GM21825 (cell line): Measurements from ENCODE around the gene ZBTB9.
"Not testable (repeated sequence)": the region's sequence is repeated elsewhere in the genome, so short reads cannot be mapped to it uniquely, and the experiment has no call there.

Experiments used
- ATAC-seq: cut with Tn5 transposase; IDR thresholded peaks from one replicate; pipeline ENCODE4 v1.9.1; 2021; ENCODE audit warnings: mild to moderate bottlenecking, moderate library complexity; ENCODE audit not compliant: unreplicated experiment

Gene ZBTB9

GRCh38 chr6:33458676-33459075, 4.3 kb downstream of the ZBTB9 start:
- no peak for ATAC-seq

DNA sequence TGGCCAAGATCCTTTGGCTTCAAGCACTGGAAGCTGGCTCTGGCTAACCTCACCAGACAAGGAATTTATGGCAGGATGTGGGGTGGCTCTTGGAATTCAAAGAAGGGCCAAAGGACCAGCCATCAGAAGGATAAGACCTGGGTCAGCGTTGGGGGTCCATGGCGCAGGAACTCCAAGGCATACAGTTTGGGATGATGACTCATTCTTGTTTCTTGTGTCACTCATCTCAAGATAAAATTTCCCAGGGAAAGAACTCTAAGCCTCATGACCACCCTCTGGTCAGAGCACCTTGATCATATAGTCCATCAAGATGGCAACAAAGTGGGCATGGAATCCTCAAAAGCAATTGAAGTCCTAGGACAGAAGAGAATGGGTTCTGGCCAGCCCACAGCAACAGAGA, 4.8 kb downstream of the ZBTB9 start:
- no peak for ATAC-seq

- no peak for ATAC-seq
Measured at GRCh38 chr6:33466075-33466735, 11.8 kb downstream of the ZBTB9 start.

- no peak for ATAC-seq
Measured at GRCh38 chr6:33467091-33467490, 12.7 kb downstream of the ZBTB9 start.

DNA sequence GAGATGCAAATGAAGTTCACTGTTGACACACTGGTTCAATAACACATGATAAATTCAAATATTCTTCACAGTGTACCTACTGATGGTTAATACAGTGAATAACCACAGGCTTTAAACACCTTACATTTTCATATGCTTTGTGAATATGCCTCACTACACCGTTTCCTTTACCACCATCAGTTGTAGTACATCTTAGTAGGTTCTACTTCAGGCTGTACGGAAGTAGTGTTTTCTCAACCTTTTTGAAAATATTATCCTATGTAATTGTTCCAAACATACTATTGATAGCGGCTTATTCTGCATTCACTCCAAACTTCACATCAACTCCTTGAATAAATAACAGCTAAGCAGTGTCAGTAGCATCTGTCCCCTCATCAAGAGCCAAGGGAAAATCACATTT, 15.3 kb downstream of the ZBTB9 start:
- ATAC-seq = no peak

DNA sequence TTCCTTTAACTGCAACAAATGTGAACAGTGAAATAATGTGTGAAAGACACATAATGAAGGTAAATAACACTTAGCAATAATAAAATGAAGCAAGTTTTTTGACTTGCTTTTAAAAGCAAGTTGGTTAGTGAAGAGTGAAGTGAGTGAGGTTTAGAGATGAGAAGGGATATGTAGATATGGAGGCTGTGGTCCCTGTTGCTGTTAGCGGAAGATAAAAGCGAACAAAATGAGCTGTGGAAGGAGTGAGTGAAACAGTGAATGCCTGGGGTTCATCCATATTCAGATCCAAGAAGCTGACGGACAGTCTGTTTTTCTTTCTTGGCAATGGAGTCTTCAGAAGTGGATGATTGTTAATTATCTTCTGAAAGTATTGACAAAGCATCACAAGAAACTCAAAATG, 23.5 kb downstream of the ZBTB9 start:
- ATAC-seq = no peak

- no peak for ATAC-seq
Measured at GRCh38 chr6:33481192-33481591, 26.8 kb downstream of the ZBTB9 start.

DNA sequence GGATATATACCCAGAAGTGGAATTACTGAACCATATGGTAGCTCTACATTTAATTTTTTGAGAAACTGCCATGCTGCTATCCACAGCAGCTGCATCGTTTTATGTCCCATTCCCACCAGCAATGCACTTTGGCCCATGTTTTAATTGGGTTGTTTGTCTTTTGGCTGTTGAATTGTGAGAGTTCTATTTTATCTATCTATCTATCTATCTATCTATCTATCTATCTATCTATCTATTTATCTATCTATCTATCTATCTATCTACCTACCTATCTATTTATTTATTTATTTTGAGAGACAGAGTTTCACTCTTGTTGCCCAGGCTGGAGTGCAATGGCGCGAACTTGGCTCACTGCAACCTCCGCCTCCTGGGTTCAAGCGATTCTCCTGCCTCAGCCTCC, 28.2 kb downstream of the ZBTB9 start:
- ATAC-seq = not testable (repeated sequence)

DNA sequence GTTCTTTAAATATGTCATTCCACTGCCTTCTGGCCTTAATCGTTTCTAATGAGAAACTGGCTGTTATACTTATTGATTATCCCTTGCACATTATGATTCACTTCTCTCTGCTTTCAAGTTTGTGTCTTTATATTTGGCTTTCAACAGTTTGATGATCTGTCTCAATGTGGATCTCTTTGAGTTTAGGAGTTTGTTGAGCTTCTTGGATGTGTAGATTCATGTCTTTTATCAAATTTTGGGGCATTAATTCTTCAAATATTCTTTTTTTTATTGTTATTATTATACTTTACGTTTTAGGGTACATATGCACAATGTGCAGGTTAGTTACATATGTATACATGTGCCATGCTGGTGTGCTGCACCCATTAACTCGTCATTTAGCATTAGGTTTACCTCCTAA, 29.3 kb downstream of the ZBTB9 start:
- no peak for ATAC-seq

GRCh38 chr6:33484673-33485262, 30.4 kb downstream of the ZBTB9 start:
- ATAC-seq = not testable (repeated sequence)

GRCh38 chr6:33485680-33486079, 31.3 kb downstream of the ZBTB9 start:
- not testable (repeated sequence) for ATAC-seq

DNA sequence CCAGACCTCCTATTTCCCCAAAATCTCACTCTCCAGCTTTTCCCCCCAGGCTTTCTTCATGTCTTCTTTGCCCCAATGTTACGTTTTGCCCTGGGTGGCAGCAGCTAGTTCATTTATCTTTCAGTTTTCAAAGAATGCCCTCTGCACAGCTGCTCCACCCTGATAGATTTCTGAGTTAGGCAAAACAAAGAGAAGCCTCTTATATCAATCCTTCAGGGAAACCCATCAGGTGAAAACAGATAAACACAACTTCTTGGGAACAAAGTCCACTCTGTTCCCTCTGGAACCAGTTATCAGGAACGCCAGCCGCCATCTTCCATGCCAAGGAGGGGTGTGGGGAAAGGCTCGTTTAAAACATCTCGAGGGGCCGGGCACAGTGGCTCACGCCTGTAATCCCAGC, 34.0 kb downstream of the ZBTB9 start:
- ATAC-seq = no peak

DNA sequence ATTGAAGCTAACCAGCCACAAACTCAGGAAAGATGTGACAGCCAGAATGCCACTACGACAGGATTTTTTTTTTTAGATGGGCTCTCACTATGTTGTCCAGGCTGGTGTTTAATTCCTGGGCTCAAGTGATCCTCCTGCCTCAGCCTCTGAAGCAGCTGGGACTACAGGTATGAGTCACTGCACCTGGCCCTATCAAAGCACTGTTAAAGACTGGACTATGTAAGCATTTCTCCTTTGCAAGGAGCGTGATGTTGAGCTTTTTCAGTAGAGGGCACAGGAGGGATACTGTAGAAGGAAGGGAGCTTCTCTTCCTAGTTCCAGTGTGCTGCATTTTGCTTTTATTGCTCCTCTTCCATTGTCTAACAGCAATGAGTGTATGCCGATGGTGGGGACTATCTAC, 35.8 kb downstream of the ZBTB9 start:
- ATAC-seq = no peak

GRCh38 chr6:33490621-33491020, 36.2 kb downstream of the ZBTB9 start:
- no peak for ATAC-seq

DNA sequence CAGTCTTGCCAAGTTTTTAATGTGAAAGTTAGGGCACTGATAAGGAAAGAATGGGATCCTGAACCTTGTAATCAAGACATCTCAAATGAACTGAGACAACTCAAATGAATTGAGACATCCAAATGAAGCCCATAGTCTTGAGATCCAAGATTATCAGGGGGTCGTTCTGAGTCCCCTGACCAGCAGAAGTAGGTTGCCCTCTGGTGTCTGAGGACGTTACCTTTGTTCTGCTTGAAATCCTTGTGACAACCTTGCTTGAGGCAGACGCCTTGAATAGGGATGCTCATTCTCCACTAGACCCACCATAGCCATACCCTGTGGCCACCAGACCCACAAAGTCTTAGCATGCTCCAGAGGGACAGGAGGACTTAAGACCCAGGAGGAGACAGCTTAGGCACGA, 37.7 kb downstream of the ZBTB9 start:
- ATAC-seq = no peak

DNA sequence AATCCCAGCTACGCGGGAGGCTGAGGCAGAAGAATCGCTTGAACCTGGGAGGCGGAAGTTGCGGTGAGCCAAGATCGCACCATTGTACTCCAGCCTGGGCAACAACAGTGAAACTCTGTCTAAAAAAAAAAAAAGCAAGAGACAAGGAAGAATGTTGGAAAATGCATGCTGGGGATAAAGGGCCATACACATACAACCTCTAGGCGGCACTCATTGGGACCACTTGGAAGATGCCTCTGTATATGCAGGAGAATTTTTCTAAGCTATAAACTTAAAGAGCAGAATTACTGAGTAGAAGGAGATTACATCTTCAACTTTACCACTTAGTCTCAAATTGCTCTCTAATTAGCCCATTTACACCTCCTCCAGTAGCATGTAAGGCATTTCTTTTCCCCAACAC, 42.8 kb downstream of the ZBTB9 start:
- no peak for ATAC-seq

DNA sequence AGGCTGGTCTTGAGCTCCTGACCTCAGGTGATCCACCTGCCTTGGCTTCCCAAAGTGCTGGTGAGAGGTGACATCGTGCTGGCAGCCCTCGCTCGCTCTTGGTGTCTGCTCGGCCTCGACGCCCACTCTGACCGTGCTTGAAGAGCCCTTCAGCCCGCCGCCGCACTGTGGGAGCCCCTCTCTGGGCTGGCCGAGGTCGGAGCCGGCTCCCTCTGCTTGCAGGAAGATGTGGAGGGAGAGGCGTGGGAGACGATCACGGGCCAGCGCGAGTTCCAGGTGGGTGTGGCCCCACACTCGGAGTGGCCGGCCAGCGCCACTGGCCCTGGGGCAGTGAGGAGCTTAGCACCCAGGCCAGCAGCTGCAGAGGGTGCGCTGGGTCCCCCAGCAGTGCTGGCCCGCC, 48.1 kb downstream of the ZBTB9 start:
- no peak for ATAC-seq

DNA sequence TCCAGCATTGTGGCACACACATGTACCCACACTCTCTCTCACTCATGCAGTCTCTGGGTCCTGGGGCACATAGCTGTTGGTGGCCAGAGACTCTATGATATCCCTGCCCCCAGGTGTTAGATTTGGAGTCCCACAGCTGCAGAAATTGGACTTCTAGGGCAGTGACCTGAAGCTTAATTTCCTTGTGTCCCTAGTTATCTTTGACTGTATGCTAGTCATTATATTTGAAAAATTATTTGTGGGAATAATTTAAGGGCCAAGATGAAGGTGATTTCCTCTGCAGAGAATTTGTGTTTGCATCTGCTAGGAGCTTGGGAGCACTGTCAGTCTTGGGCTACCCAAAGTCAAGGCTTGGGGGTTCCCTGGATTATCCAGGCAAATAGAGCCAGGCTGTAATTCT, 50.1 kb downstream of the ZBTB9 start:
- no peak for ATAC-seq

- ATAC-seq = no peak
Measured at GRCh38 chr6:33505548-33506370, 51.4 kb downstream of the ZBTB9 start.
